GM21723 (cell line): ENCODE results near the gene TRPC3.

ENCODE experiments used
- ATAC-seq: cut with Tn5 transposase; IDR thresholded peaks from one replicate; pipeline ENCODE4 v1.9.1; 2021; ENCODE audit warnings: mild to moderate bottlenecking, moderate library complexity; ENCODE audit not compliant: unreplicated experiment

TRPC3 gene

GRCh38 chr4:121876070-121876469, 75.8 kb downstream of the TRPC3 start:
- ATAC-seq: no peak

DNA sequence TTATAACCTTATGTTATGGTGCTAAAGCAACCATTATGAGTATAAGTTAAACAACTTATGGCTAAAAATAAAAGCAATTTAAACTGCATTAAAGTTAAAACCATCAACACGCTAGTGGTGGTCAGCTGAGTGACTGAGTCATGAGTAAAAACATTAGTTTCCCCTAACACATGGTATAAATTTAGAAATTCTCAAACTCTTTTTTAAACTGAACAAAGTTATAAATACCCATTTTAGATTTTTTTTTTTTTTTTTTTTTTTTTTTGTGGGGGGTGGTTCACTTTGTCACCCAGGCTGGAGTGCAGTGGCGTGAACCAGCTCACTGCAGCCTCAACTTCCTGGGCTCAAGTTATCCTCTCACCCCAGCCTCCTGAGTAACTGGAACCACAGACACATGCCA, 76.2 kb downstream of the TRPC3 start:
- no peak for ATAC-seq

DNA sequence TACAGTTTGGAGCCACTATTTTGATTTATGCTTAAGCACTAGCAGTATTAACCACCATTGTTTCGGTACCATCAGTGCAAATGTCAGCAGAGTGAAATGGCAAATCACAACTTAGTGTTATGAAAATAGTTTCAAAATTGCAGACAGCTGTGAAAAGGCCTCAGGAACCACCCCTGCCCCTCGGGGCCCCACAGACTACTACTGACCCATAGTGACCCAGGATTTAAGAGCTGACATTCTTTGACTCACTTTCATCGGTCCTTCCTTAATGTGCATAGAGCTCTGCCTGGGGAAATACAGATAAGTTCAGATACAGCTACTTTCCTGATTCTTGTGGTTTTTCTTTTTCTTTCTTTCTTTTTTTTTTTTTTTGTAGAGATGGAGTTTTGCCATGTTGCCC, 78.3 kb downstream of the TRPC3 start:
- ATAC-seq: no peak

DNA sequence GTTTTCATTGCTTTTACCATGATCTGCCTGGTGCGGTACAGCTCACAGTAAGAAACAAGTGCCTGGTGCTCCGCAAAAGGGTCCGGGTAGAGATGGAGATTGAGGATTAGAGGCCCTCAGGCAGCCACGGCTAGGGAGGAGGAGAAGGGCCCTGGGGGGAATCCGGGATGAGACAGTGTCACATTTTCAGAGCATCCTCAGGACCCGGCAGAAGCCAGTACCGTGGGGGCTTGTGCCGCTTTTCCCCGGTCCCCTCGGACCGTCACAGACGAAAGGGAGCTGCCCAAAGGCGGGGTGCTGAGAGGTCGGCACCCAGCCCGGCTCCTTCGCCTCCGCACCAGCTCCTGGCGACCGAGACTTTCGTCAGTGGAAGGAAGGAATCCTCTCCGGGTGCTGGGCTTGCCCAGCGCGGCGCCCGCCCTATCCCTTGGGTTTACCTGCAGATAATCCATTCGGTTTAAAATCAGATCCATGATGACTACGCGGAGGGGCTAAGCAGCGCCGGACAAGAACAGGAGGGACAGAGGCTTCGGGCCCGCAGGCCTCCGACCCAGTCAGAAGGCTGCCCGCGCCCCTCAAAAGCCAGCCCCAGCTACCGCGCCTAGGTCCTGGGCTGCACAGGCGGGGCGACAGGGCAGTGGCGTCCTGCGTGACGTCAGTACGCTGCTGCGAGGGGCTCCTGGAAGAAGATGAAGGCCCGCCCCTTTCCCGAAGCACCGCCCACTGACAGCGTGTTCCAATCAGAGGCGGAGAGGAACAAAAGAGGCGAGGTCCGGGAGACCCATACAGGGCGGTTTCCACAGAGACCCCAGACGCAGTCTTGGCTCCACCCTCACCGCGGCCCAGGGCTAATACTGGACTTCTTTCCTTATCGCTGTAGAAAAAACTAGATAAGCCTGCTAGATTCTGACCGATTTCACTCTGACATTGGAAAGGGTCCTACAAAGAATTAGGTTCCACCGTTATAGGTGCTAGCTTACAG, 81.7 kb downstream of the TRPC3 start, which contains the start of gene BBS7:
TSS of gene BBS7 (minus strand) at position 634 of the 982 bp plus-strand sequence. CDS start at position 473, 161 bp downstream.
- peak; percentile 100 for ATAC-seq

DNA sequence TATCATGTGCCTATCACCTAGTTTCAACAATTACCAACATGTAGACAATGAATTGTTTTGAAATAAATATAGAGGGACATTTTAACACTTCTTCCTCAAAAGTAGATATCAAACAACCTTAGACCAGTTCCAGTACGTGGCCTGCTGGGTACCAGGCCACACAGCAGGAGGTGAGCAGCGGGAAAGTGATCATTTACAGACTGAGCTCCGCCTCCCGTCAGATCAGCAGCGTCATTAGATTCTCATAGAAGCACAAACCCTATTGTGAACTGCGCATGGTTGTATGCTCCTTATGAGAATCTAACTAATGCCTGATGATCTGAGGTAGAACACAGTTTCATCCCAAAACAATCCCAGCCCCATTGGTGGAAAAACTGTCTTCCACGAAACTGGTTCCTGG, 88.1 kb downstream of the TRPC3 start:
- no peak for ATAC-seq

GRCh38 chr4:121861426-121861825, 90.4 kb downstream of the TRPC3 start:
- no peak for ATAC-seq

- ATAC-seq: no peak
Observed at GRCh38 chr4:121860121-121860520, 91.7 kb downstream of the TRPC3 start.

GRCh38 chr4:121851354-121851753, 100.5 kb downstream of the TRPC3 start:
- ATAC-seq: no peak

DNA sequence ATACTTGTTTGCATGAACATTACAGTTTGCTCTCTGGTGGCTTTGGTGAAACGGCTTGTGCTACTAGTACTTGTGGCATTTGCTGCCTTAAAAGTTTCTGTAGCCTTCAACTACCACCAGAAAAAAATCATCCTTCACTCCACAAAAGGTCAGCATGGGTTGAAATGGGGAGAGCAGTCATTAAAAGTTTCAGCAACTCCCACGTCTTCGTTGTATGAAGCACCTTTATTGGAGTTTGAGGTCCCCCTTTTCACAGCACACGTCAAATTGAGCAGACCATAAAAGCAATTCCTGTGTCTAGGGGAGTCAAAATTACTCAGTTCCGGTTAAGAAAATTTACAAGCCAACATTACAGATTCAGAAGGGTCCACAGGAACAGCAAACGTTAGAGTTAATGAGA, 105.2 kb downstream of the TRPC3 start:
- no peak for ATAC-seq

- ATAC-seq: no peak
Observed at GRCh38 chr4:121842862-121843261, 109.0 kb downstream of the TRPC3 start.

- ATAC-seq: no peak
Observed at GRCh38 chr4:121838136-121838535, 113.7 kb downstream of the TRPC3 start.

GRCh38 chr4:121829511-121829910, 122.3 kb downstream of the TRPC3 start:
- no peak for ATAC-seq
